OCI-LY1 (cell line): Measurements from ENCODE around the gene SEMA4G.

Experiments used
- H2AFZ ChIP-seq: fragments of 200-600 bp; sonication (generic), shearing (Covaris generic); 2 replicates; pipeline ENCODE4 v1.6.0; 2014; ENCODE audit warnings: antibody characterized with exemption, mild to moderate bottlenecking, low read length
- H3F3A ChIP-seq: fragments of 200-600 bp; sonication (generic), shearing (Covaris generic); 2 replicates; pipeline ENCODE4 v1.6.0; 2014; ENCODE audit warnings: mild to moderate bottlenecking, antibody characterized with exemption, low read length, moderate library complexity; ENCODE audit not compliant: insufficient read depth
- H3K27ac ChIP-seq: fragments of 200-600 bp; sonication (generic); 2 replicates; pipeline ENCODE4 v1.5.1; 2014; ENCODE audit warnings: low read length, mixed run types, mild to moderate bottlenecking, low read depth; ENCODE audit not compliant: poor library complexity, severe bottlenecking
- H3K27me3 ChIP-seq: fragments of 200-600 bp; sonication (generic); 2 replicates; pipeline ENCODE4 v1.6.0; 2014; ENCODE audit warnings: antibody characterized with exemption, mild to moderate bottlenecking, low read length, moderate library complexity; ENCODE audit not compliant: insufficient read depth
- H3K36me3 ChIP-seq: fragments of 200-600 bp; sonication (generic); 2 replicates; pipeline ENCODE4 v1.6.1; 2014; ENCODE audit warnings: mild to moderate bottlenecking, antibody characterized with exemption, low read length, moderate library complexity, mixed read lengths; ENCODE audit not compliant: insufficient read depth
- H3K4me1 ChIP-seq: fragments of 200-600 bp; sonication (generic); 2 replicates; pipeline ENCODE4 v1.5.1; 2014; ENCODE audit warnings: mild to moderate bottlenecking, low read length, moderate library complexity; ENCODE audit not compliant: insufficient read depth, severe bottlenecking
- H3K4me2 ChIP-seq: fragments of 200-600 bp; sonication (generic), shearing (Covaris generic); 2 replicates; pipeline ENCODE4 v1.6.1; 2014; ENCODE audit warnings: low read length
- H3K4me3 ChIP-seq: fragments of 200-600 bp; sonication (generic); 2 replicates; pipeline ENCODE4 v1.5.1; 2014; ENCODE audit warnings: low read length, low read depth, mild to moderate bottlenecking, mixed read lengths; ENCODE audit not compliant: poor library complexity, severe bottlenecking
- H3K79me2 ChIP-seq: fragments of 200-600 bp; shearing (Covaris generic); 2 replicates; pipeline ENCODE4 v1.6.1; 2016; ENCODE audit warnings: mixed run types, low read length, mixed read lengths; ENCODE audit not compliant: insufficient read depth
- H3K9ac ChIP-seq: fragments of 200-600 bp; sonication (generic), shearing (Covaris generic); 2 replicates; pipeline ENCODE4 v1.6.1; 2014; ENCODE audit warnings: mild to moderate bottlenecking, low read length, mixed read lengths
- H3K9me2 ChIP-seq: fragments of 200-600 bp; sonication (generic), shearing (Covaris generic); 2 replicates; pipeline ENCODE4 v1.6.1; 2014; ENCODE audit warnings: low read depth, mild to moderate bottlenecking, low read length, mixed read lengths
- H3K9me3 ChIP-seq: fragments of 200-600 bp; shearing (Covaris generic); 2 replicates; pipeline ENCODE4 v1.6.1; 2014; ENCODE audit warnings: low read length, mixed read lengths
- H4K20me1 ChIP-seq: fragments of 200-600 bp; sonication (generic), shearing (Covaris generic); 2 replicates; pipeline ENCODE4 v1.6.0; 2016; ENCODE audit warnings: mild to moderate bottlenecking, low read length; ENCODE audit not compliant: insufficient read depth
- EZH2 ChIP-seq: fragments of 200-600 bp; sonication (generic), shearing (Covaris generic); IDR thresholded peaks from 2 replicates; pipeline ENCODE4 v1.8.0; 2017; ENCODE audit warnings: borderline replicate concordance, mixed run types, mild to moderate bottlenecking, antibody characterized with exemption, low read length, moderate library complexity, mixed read lengths
- TF ChIP-seq, protein P1 (sequence below): fragments of 200-600 bp; sonication (generic), shearing (Covaris generic); IDR thresholded peaks from 2 replicates; pipeline ENCODE4 v1.5.1; 2017; ENCODE audit warnings: mild to moderate bottlenecking, antibody characterized with exemption, low read length, moderate library complexity, mixed read lengths

SEMA4G gene

DNA sequence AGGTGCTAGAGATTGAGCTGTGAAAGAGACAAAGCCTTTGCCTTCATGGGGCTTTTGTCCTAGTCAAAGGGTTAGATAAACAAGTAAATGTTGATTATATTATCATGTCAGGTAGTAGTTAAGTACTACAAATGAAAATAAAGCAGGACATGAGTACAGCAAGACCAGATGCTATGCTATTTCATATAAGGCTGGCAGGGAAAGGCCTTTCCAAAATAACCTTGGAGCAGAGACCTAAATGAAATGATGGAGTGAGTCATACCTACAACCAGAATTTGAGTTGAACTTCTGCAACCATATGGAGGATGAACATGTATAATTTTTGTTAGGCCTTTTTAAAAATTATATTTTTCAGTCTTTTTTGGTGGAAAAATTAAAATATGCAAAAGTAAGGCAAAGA lies 23.6 kb upstream of the SEMA4G start:
- Histone ChIP-seq H3K36me3 (peaks cover 43% of the 10 kb centered on the region), H3K27ac (no peak overlapping the region), H3K27me3 (no peaks in the 10 kb centered on the region), H3K4me1 (no peaks in the 10 kb centered on the region), H3K4me2 (no peak overlapping the region), H3K9ac (no peak overlapping the region), H3K4me3 (no peak overlapping the region), H3F3A (no peaks in the 10 kb centered on the region), H3K79me2 (no peaks in the 10 kb centered on the region), H4K20me1 (no peaks in the 10 kb centered on the region), H3K9me2 (no peaks in the 10 kb centered on the region), H2AFZ (no peak overlapping the region), H3K9me3 (no peaks in the 10 kb centered on the region)
- no peak for TF ChIP-seq EZH2
- TF ChIP-seq, protein P1, sequence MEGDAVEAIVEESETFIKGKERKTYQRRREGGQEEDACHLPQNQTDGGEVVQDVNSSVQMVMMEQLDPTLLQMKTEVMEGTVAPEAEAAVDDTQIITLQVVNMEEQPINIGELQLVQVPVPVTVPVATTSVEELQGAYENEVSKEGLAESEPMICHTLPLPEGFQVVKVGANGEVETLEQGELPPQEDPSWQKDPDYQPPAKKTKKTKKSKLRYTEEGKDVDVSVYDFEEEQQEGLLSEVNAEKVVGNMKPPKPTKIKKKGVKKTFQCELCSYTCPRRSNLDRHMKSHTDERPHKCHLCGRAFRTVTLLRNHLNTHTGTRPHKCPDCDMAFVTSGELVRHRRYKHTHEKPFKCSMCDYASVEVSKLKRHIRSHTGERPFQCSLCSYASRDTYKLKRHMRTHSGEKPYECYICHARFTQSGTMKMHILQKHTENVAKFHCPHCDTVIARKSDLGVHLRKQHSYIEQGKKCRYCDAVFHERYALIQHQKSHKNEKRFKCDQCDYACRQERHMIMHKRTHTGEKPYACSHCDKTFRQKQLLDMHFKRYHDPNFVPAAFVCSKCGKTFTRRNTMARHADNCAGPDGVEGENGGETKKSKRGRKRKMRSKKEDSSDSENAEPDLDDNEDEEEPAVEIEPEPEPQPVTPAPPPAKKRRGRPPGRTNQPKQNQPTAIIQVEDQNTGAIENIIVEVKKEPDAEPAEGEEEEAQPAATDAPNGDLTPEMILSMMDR: no peak

DNA sequence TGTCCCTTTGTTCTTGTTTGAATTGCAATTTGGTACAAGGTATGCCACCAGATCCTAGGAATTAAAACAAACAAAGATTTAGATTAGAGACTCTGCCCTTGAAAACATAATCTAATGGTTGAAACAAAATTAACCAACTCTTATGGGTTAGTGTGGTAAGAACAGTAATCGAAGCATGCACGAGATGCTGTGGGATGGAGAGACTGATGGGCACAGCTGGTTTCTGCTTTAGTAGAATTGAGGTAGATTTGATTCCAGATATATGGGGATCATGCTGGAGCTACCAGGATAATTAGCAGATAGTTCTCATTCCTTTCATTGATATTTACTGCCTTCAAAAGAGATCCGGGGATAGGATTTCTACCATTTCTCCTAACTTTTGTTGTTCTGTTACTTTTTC lies 20.4 kb upstream of the SEMA4G start:
- Histone ChIP-seq H3K36me3 (peaks cover 41% of the 10 kb centered on the region), H3K4me1 (no peaks in the 10 kb centered on the region), H3K4me2 (no peak overlapping the region), H3K27ac (no peak overlapping the region), H3K79me2 (no peaks in the 10 kb centered on the region), H3K9ac (no peak overlapping the region), H3F3A (no peaks in the 10 kb centered on the region), H3K9me3 (no peaks in the 10 kb centered on the region), H2AFZ (no peak overlapping the region), H3K27me3 (no peaks in the 10 kb centered on the region), H3K4me3 (no peak overlapping the region), H3K9me2 (no peaks in the 10 kb centered on the region), H4K20me1 (no peaks in the 10 kb centered on the region)
- TF ChIP-seq EZH2: no peak
- TF ChIP-seq, protein P1: no peak

DNA sequence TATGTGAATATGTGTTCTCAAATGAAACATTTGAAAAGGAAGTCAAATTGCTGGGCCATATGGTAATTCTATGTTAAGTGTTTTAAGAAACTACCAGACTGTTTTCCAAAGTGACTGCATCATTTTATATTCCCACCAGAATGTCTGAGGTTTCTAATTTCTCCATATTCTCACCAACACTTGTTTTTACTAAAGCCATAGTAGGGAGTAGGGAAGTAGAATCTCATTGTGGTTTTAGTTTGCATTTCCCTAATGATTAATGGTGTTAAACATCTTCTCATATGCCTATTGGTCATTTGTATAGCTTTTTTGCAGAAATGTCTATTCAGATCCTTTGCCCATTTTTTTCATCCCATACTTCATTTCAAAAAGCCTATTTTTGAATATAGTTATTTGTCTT lies 9.1 kb upstream of the SEMA4G start:
- no peak for TF ChIP-seq EZH2
- TF ChIP-seq, protein P1: no peak
- no peaks in the 10 kb centered on the region for H3K9me3 ChIP-seq
- no peak overlapping the region for H2AFZ ChIP-seq
- no peak overlapping the region for H3K4me2 ChIP-seq
- no peaks in the 10 kb centered on the region for H3K79me2 ChIP-seq
- no peaks in the 10 kb centered on the region for H3F3A ChIP-seq
- no peak overlapping the region for H3K9ac ChIP-seq
- no peak overlapping the region for H3K4me3 ChIP-seq
- no peaks in the 10 kb centered on the region for H3K27me3 ChIP-seq
- no peaks in the 10 kb centered on the region for H3K9me2 ChIP-seq
- no peaks in the 10 kb centered on the region for H4K20me1 ChIP-seq
- no peak overlapping the region for H3K27ac ChIP-seq
- H3K36me3 ChIP-seq: peaks cover 43% of the 10 kb centered on the region; the same call in 1 of the 2 replicates
- H3K4me1 ChIP-seq: no peaks in the 10 kb centered on the region
